Measurements from ENCODE around the gene GPATCH8. TPM values are rescaled to one million over a fixed set of nuclear protein-coding genes. Genes with fewer than 3 reads are reported as not detected.

Gene GPATCH8
- total RNA-seq, 1 experiment from 2014 or later: 51.5 TPM

- Mint-ChIP-seq H3K27me3 (ENCODE audit: low read depth) (no peaks in the 10 kb centered on the region), H3K36me3 (ENCODE audit: insufficient read depth in 1 of 3, low read depth in 3 of 3) (peaks cover 5 to 52% (median 31%) of the 10 kb centered on the region in 3 experiments; a peak in 6 of 7 replicates), H3K9me3 (no peaks in the 10 kb centered on the region), H3K4me3 (no peak overlapping the region), H3K4me1 (no peaks in the 10 kb centered on the region), H3K27ac (no peak overlapping the region)
- Histone ChIP-seq H4K91ac (ENCODE audit: insufficient read length, low read depth, low read length) (no peak overlapping the region), H3K4me1 (ENCODE audit: insufficient read depth, low read length) (no peaks in the 10 kb centered on the region), H3K23ac (ENCODE audit: insufficient read length, low read depth, low read length) (no peak overlapping the region), H3K4me2 (ENCODE audit: insufficient read depth, insufficient read length, low read length) (no peak overlapping the region), H3K18ac (ENCODE audit: insufficient read length, low read depth, low read length) (no peak overlapping the region), H2BK5ac (ENCODE audit: insufficient read length, low read length) (no peak overlapping the region), H3K4ac (ENCODE audit: low read depth, low read length) (no peak overlapping the region), H2BK120ac (ENCODE audit: low read depth, low read length, poor library complexity, severe bottlenecking) (no peak overlapping the region), H2BK20ac (ENCODE audit: low read depth, low read length, poor library complexity, severe bottlenecking) (no peak overlapping the region), H3K23me2 (ENCODE audit: insufficient read length, low read depth, low read length, poor library complexity, severe bottlenecking) (no peaks in the 10 kb centered on the region), H3K27me3 (ENCODE audit: insufficient read depth, low read length) (no peaks in the 10 kb centered on the region), H4K8ac (replicated peaks; ENCODE audit: insufficient read length, low read depth, low read length) (no peak overlapping the region), H3K9me3 (ENCODE audit: control insufficient read depth, low read depth, low read length) (no peaks in the 10 kb centered on the region), H3K27ac (ENCODE audit: insufficient read length, low read depth, low read length) (no peak overlapping the region), H3K9ac (ENCODE audit: extremely low read depth, insufficient read length, low read length) (no peak overlapping the region), H3T11ph (ENCODE audit: low read length) (no peak overlapping the region), H3K79me1 (ENCODE audit: insufficient read depth, low read depth, low read length, poor library complexity, severe bottlenecking) (no peaks in the 10 kb centered on the region), H2AK5ac (ENCODE audit: insufficient read length, low read length) (no peak overlapping the region), H4K5ac (ENCODE audit: insufficient read length, low read depth, low read length) (no peak overlapping the region), H2BK15ac (ENCODE audit: low read depth, low read length) (no peak overlapping the region), H4K20me1 (ENCODE audit: control insufficient read depth, insufficient read depth, insufficient read length) (no peaks in the 10 kb centered on the region), H3K14ac (ENCODE audit: insufficient read depth, low read length) (no peak overlapping the region), H2BK12ac (ENCODE audit: insufficient read length, low read depth, low read length) (no peak overlapping the region), H3K56ac (ENCODE audit: insufficient read length, low read depth, low read length) (no peak overlapping the region), H3K79me2 (ENCODE audit: insufficient read depth, low read length) (no peaks in the 10 kb centered on the region), H2AFZ (ENCODE audit: low read length) (no peak overlapping the region)
- no CpG with 5 or more reads among the region's 2 CpGs for WGBS (ENCODE audit: extremely low coverage, insufficient read length, low lambda C conversion rate)
- no peak for TF ChIP-seq CTCF (conservative IDR thresholded peaks at IDR 0.05)
- no peak for DNase-seq
Measured at GRCh38 chr17:44416558-44417289, 86.5 kb downstream of the GPATCH8 start.
